HEK293T (cell line): ENCODE results near the gene NCOA6.

Experiments used
- BHLHE40 ChIP-seq: fragments of 450-650 bp; IDR thresholded peaks from 2 replicates; pipeline ENCODE4 v1.6.1; 2016; ENCODE audit warnings: mild to moderate bottlenecking, moderate library complexity, borderline replicate concordance
- CTBP1 ChIP-seq: fragments of 450-650 bp; IDR thresholded peaks from 2 replicates; pipeline ENCODE4 v1.6.1; 2016; ENCODE audit warnings: borderline replicate concordance
- FOXA1 ChIP-seq: fragments of 450-650 bp; IDR thresholded peaks from 2 replicates; pipeline ENCODE4 v1.6.1; 2016; ENCODE audit warnings: mild to moderate bottlenecking
- FOXK2 ChIP-seq: fragments of 450-650 bp; IDR thresholded peaks from 2 replicates; pipeline ENCODE4 v1.6.1; 2016; ENCODE audit warnings: mild to moderate bottlenecking
- HDGF ChIP-seq: fragments of 450-650 bp; IDR thresholded peaks from 2 replicates; pipeline ENCODE4 v1.6.1; 2017; ENCODE audit warnings: antibody characterized with exemption, borderline replicate concordance
- NFRKB ChIP-seq: fragments of 450-650 bp; IDR thresholded peaks from 2 replicates; pipeline ENCODE4 v1.6.1; 2016; ENCODE audit warnings: mild to moderate bottlenecking, moderate library complexity
- SP1 ChIP-seq: fragments of 450-650 bp; IDR thresholded peaks from 2 replicates; pipeline ENCODE4 v1.6.1; 2017
- SUZ12 ChIP-seq: fragments of 450-650 bp; IDR thresholded peaks from 2 replicates; pipeline ENCODE4 v1.6.1; 2016; ENCODE audit warnings: mild to moderate bottlenecking
- TARDBP ChIP-seq: fragments of 450-650 bp; IDR thresholded peaks from 2 replicates; pipeline ENCODE4 v1.6.1; 2016

GRCh38 chr20:34824806-34825529, 483 bp downstream of the NCOA6 start:
- TF ChIP-seq SP1 (no peak), SUZ12 (no peak), HDGF (no peak), TARDBP (no peak), FOXK2 (no peak), BHLHE40 (no peak), FOXA1 (no peak), NFRKB (no peak), CTBP1 (no peak)
